Activated naive CD8-positive, alpha-beta T cell treated with anti-CD3 and anti-CD28 coated beads, Interleukin-2, amount 50 U/mL, for 16 hours (primary cell): Measurements from ENCODE around the gene RNASEH2B.

Experiments used
- DNase-seq: peaks from one replicate; pipeline ENCODE4 v3.0.0-alpha.2; 2020; ENCODE audit warnings: low read depth, low spot score

The RNASEH2B gene

DNA sequence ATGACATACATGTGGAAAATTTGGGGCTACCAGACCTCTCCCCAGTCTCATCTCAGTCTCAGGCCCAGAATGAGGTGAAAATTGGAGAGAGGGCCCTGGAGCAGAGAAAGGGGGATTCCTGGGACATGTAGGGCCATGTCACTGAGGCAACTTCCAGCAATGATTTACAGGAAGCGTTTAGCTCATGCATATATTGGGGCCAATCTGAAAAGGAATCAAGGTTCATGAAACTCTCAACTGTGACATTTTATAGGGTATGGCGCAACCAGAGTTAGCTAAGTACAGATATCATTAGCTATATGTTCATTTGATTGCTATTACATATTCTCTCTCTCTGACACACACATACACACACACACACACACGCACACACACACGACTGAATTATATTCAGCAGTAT is 86.3 kb downstream of the RNASEH2B start:
- DNase-seq: no peak

DNA sequence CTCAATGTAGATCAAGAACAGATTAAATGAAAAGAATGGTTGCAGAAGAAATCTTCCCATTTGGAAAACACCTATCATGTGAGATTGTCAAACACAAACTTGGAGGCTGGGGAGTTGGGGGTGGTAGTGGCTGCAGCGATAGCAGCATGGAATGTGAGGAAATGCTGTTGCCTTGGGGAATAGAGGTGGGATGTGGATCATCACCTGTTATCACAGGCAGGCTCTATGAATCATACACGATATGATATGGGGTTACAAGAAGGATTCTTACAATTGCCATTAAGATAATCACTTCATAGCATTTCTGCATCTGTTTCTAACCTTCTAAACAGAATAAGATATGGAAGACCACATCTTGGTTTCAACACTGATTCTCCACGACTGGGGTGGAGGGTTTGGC is 88.7 kb downstream of the RNASEH2B start:
- no peak for DNase-seq

GRCh38 chr13:50999641-51000040 is 90.0 kb downstream of the RNASEH2B start:
- no peak for DNase-seq

GRCh38 chr13:51000061-51000460 is 90.5 kb downstream of the RNASEH2B start:
- DNase-seq: no peak

DNA sequence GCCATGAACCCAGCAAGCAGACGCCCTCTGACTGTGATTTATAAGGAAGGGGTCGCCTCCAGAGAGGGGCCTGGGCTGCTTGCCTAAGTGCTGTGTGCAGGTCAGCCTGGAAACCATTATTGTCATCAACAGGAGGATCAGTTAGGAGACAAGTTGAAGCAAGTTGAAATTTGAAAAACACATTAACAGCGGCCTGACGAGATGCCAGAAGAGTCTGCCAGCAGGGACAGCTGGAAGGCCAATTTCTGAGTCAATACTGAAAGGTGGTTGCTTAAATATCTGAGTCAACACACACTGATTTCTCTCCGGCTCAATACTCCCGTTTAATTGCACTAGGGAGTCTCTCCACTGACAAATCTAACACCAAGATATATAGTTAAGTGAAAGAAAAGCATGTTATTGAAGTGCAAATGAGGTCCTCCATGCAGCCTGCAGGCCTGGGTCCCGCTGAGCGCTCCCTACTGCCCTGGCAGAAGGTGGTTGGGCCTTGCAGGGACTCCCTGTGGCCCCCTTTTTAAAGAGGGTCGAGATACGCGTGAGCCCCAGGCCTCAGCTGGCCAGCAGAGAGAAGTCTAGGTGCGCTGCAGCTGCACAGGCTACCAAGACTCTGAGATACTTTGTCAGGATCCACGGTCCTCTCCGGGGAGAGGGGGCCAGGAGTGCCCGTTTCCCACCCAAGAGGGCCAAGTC is 91.1 kb downstream of the RNASEH2B start:
- no peak for DNase-seq

- DNase-seq: no peak
Observed at GRCh38 chr13:51001335-51001734, 91.7 kb downstream of the RNASEH2B start.

GRCh38 chr13:51002736-51003135 is 93.1 kb downstream of the RNASEH2B start:
- DNase-seq: no peak

GRCh38 chr13:51003642-51004041 is 94.1 kb downstream of the RNASEH2B start:
- DNase-seq: no peak

GRCh38 chr13:51004111-51004865 is 94.7 kb downstream of the RNASEH2B start:
- DNase-seq: no peak

DNA sequence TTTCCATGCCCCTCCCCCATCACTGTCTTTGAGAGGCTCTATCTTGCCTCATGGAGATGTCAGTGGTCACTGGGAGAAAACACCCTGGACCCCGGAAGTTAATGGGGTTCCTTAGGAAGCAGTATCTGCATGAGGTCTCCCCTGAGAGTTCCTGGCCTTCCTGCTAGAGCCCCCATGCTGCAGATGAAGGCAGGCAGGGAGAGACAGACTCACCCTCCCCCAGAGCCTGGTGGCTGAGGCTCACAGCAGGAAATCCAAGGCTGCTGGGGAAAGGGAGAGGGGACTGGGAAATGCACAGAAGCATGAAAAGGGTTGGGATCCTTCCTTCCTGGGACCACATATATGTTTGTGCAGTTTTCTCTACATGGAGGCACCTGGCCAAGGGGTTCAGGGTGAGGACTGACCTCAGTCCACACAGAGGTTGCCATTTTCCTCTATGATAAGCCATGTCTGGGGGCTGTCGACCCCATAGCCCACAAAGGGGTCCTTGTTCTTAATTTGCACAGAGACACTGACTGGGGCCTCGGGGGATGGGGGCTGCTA is 95.4 kb downstream of the RNASEH2B start:
- no peak for DNase-seq

DNA sequence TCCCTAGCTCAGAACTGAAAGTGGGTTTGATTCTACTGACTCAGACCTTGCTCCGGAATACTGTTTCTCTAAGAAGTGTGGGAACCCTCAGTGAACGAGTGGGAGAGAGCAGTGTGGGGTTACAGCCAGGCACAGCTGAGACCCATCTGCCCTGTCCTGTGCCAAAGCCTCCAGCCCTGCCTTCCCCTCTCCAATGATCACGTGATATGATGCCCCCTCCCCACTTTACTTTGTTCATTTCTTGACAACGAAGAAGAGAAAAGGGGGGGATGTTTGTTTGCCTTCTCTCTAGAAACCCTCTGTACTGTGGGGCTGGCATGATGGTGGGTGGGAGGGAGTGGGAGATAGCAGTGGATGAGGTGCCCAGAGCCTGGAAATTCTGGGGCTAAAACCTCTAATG is 96.0 kb downstream of the RNASEH2B start:
- no peak for DNase-seq
